Measurements from ENCODE around the gene TMEM42. TPM values are rescaled to one million over a fixed set of nuclear protein-coding genes. Genes with fewer than 3 reads are reported as not detected.

Gene TMEM42
- total and polyA plus RNA-seq, 2 experiments from 2014 or later = 14.7 to 22.2 TPM

GRCh38 chr3:44909063-44909462, 47.4 kb downstream of the TMEM42 start:
- Histone ChIP-seq H3K79me2 (no peaks in the 10 kb centered on the region), H3K4me1 (ENCODE audit: insufficient read depth) (no peaks in the 10 kb centered on the region), H3K4me2 (no peak overlapping the region), H3K36me3 (replicated peaks; ENCODE audit: insufficient read depth, low read depth) (no peaks in the 10 kb centered on the region), H2AFZ (no peak overlapping the region), H4K20me1 (ENCODE audit: insufficient read depth, poor library complexity, severe bottlenecking) (no peaks in the 10 kb centered on the region), H3K4me3 (no peak overlapping the region), H3K9me3 (ENCODE audit: low read depth) (no peaks in the 10 kb centered on the region), H3K27me3 (no peaks in the 10 kb centered on the region), H3K9me2 (replicated peaks; ENCODE audit: insufficient read depth) (no peaks in the 10 kb centered on the region), H3K27ac (no peak overlapping the region)
- TF ChIP-seq CTCF (IDR thresholded peaks at IDR 0.05; ENCODE audit: poor library complexity) (no peak), EZH2 (IDR thresholded peaks at IDR 0.05; ENCODE audit: borderline replicate concordance) (no peak), EZH2phosphoT487 (IDR thresholded peaks at IDR 0.05; ENCODE audit: low read depth, severe bottlenecking, unreplicated experiment) (no peak)
- WGBS (ENCODE audit: low lambda C conversion rate, missing lambda C conversion rate) = 21% methylated on average over 2 of the region's 2 CpGs
- no peak for DNase-seq (ENCODE audit: low spot score)

- TF ChIP-seq EZH2 (IDR thresholded peaks at IDR 0.05; ENCODE audit: borderline replicate concordance) (no peak), CTCF (IDR thresholded peaks at IDR 0.05; ENCODE audit: poor library complexity) (no peak), EZH2phosphoT487 (IDR thresholded peaks at IDR 0.05; ENCODE audit: low read depth, severe bottlenecking, unreplicated experiment) (no peak)
- no peaks in the 10 kb centered on the region for H3K9me2 ChIP-seq (replicated peaks; ENCODE audit: insufficient read depth)
- no peak overlapping the region for H3K27ac ChIP-seq
- H3K4me3 ChIP-seq = no peak overlapping the region
- H3K79me2 ChIP-seq = no peaks in the 10 kb centered on the region
- H3K4me2 ChIP-seq = no peak overlapping the region
- no peaks in the 10 kb centered on the region for H3K9me3 ChIP-seq (ENCODE audit: low read depth)
- H3K27me3 ChIP-seq = no peaks in the 10 kb centered on the region
- H2AFZ ChIP-seq = no peak overlapping the region
- H3K4me1 ChIP-seq (ENCODE audit: insufficient read depth) = no peaks in the 10 kb centered on the region
- DNase-seq (ENCODE audit: low spot score) = no peak
- H3K36me3 ChIP-seq (replicated peaks; ENCODE audit: insufficient read depth, low read depth) = no peaks in the 10 kb centered on the region
- H4K20me1 ChIP-seq (ENCODE audit: insufficient read depth, poor library complexity, severe bottlenecking) = no peaks in the 10 kb centered on the region
- WGBS (ENCODE audit: low lambda C conversion rate, missing lambda C conversion rate) = 94% methylated on average over 3 of the region's 3 CpGs
These were observed 49.0 kb downstream of the TMEM42 start for GRCh38 chr3:44910693-44911092.

GRCh38 chr3:44913868-44914468, 52.3 kb downstream of the TMEM42 start:
- 36% methylated on average over 4 of the region's 4 CpGs for WGBS (ENCODE audit: low lambda C conversion rate, missing lambda C conversion rate)
- Histone ChIP-seq H3K4me2 (no peak overlapping the region), H3K4me3 (no peak overlapping the region), H3K4me1 (ENCODE audit: insufficient read depth) (no peaks in the 10 kb centered on the region), H3K79me2 (no peaks in the 10 kb centered on the region), H3K9me3 (ENCODE audit: low read depth) (no peaks in the 10 kb centered on the region), H3K27ac (no peak overlapping the region), H3K27me3 (no peaks in the 10 kb centered on the region), H3K9me2 (replicated peaks; ENCODE audit: insufficient read depth) (no peaks in the 10 kb centered on the region), H4K20me1 (ENCODE audit: insufficient read depth, poor library complexity, severe bottlenecking) (no peaks in the 10 kb centered on the region), H2AFZ (no peak overlapping the region), H3K36me3 (replicated peaks; ENCODE audit: insufficient read depth, low read depth) (no peaks in the 10 kb centered on the region)
- TF ChIP-seq CTCF (IDR thresholded peaks at IDR 0.05; ENCODE audit: poor library complexity) = peak; percentile 70
- TF ChIP-seq EZH2 (IDR thresholded peaks at IDR 0.05; ENCODE audit: borderline replicate concordance) = no peak
- TF ChIP-seq EZH2phosphoT487 (IDR thresholded peaks at IDR 0.05; ENCODE audit: low read depth, severe bottlenecking, unreplicated experiment) = no peak
- DNase-seq (ENCODE audit: low spot score) = peak; percentile 84

Data from hepatocyte (in vitro differentiated cells).